GM12801 (cell line): ENCODE measurements around the gene GPR162.

Source experiments
- TF ChIP-seq, protein P1 (sequence below): IDR thresholded peaks from one replicate; pipeline ENCODE4 v1.5.1; 2011; ENCODE audit warnings: control low read depth; ENCODE audit not compliant: insufficient read length; ENCODE audit errors: extremely low read depth

Gene GPR162

GRCh38 chr12:6819106-6820030, 2.3 kb upstream of the GPR162 start:
- TF ChIP-seq, protein P1, sequence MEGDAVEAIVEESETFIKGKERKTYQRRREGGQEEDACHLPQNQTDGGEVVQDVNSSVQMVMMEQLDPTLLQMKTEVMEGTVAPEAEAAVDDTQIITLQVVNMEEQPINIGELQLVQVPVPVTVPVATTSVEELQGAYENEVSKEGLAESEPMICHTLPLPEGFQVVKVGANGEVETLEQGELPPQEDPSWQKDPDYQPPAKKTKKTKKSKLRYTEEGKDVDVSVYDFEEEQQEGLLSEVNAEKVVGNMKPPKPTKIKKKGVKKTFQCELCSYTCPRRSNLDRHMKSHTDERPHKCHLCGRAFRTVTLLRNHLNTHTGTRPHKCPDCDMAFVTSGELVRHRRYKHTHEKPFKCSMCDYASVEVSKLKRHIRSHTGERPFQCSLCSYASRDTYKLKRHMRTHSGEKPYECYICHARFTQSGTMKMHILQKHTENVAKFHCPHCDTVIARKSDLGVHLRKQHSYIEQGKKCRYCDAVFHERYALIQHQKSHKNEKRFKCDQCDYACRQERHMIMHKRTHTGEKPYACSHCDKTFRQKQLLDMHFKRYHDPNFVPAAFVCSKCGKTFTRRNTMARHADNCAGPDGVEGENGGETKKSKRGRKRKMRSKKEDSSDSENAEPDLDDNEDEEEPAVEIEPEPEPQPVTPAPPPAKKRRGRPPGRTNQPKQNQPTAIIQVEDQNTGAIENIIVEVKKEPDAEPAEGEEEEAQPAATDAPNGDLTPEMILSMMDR: no peak

DNA sequence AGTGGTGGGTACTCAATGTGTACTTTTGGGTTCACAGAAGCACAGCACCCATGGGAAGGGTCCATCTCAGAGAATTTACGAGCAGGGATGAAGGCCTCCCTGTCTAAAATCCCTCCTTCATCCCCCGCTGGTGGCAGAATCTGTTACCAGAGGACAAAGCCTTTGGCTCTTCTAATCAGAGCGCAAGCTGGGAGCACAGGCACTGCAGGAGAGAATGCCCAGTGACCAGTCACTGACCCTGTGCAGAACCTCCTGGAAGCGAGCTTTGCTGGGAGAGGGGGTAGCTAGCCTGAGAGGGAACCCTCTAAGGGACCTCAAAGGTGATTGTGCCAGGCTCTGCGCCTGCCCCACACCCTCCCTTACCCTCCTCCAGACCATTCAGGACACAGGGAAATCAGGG, 1.5 kb upstream of the GPR162 start:
- TF ChIP-seq, protein P1: no peak

- TF ChIP-seq, protein P1: no peak
These were observed 960 bp downstream of the GPR162 start for GRCh38 chr12:6822426-6823135.

DNA sequence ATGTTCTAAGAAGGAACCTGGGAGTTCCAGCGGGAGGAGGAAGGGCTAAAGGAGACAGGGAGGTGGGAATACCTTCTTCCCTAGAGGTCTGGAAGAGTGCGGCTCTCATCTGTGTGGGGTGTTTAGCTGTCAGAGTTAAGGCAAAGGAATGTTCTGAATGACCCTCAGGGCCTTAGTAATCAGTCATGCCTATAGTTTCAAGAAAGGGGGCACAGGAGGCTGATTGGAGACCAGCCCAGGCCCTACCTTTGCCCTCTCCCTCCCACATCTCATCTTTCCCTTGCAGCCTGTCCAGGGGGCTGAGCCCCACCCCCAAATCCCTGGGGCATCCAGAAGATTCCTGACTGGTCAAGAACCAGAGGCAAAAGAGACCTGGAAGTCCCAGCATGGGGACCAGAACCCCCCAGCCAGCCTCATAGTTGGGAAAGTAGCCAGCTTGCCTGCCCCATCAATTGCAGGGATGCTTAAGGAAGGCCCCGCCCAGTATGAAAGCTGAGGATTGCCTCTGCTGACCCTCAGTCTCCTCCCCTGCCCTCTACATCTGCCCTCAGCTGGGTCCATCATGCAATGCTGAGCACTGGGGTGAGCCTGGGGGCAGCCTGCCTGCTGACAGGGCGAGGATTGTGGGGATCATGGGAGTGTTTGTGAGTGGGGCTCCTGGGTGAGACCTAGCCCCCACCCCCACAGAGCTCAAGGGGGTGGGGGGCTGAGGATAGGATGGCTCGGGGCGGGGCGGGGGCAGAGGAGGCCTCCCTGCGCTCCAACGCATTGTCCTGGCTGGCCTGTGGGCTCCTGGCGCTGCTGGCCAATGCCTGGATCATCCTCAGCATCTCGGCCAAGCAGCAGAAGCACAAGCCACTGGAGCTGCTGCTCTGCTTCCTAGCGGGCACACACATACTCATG, 1.8 kb downstream of the GPR162 start:
- TF ChIP-seq, protein P1: no peak

- TF ChIP-seq, protein P1: no peak
These were observed 2.6 kb downstream of the GPR162 start for GRCh38 chr12:6824085-6824775.

- TF ChIP-seq, protein P1: no peak
These were observed 3.3 kb downstream of the GPR162 start for GRCh38 chr12:6824901-6825381.
